NCI-H226 (cell line): ENCODE measurements around the gene ELP2.

Experiments used
- DNase-seq: peaks from one replicate; pipeline ENCODE4 v3.0.0-alpha.2; 2015

Gene ELP2

GRCh38 chr18:36124841-36125240, 4.9 kb upstream of the ELP2 start:
- no peak for DNase-seq

- DNase-seq, result no peak
Observed at GRCh38 chr18:36126668-36127067, 3.0 kb upstream of the ELP2 start.

GRCh38 chr18:36127836-36128529, 1.7 kb upstream of the ELP2 start:
- DNase-seq, result no peak

- no peak for DNase-seq
Observed at GRCh38 chr18:36128530-36128870, 1.2 kb upstream of the ELP2 start.

GRCh38 chr18:36128907-36129299, 796 bp upstream of the ELP2 start:
- no peak for DNase-seq

GRCh38 chr18:36130039-36130831, 536 bp downstream of the ELP2 start:
- no peak for DNase-seq

GRCh38 chr18:36130883-36131653, 1.4 kb downstream of the ELP2 start:
- DNase-seq, result no peak

GRCh38 chr18:36131692-36132483, 2.2 kb downstream of the ELP2 start:
- no peak for DNase-seq

GRCh38 chr18:36132756-36133155, 3.1 kb downstream of the ELP2 start:
- DNase-seq, result no peak

GRCh38 chr18:36135264-36135663, 5.6 kb downstream of the ELP2 start:
- DNase-seq, result no peak

GRCh38 chr18:36139245-36139644, 9.5 kb downstream of the ELP2 start:
- no peak for DNase-seq

- DNase-seq, result no peak
Observed at GRCh38 chr18:36141576-36141975, 11.9 kb downstream of the ELP2 start.

- DNase-seq, result no peak
Observed at GRCh38 chr18:36142751-36143150, 13.1 kb downstream of the ELP2 start.

GRCh38 chr18:36143391-36143790, 13.7 kb downstream of the ELP2 start:
- DNase-seq, result no peak

- DNase-seq, result no peak
Observed at GRCh38 chr18:36149514-36150289, 20.0 kb downstream of the ELP2 start.

- no peak for DNase-seq
Observed at GRCh38 chr18:36152781-36153180, 23.1 kb downstream of the ELP2 start.

GRCh38 chr18:36153203-36153602, 23.5 kb downstream of the ELP2 start:
- DNase-seq, result no peak

- no peak for DNase-seq
Observed at GRCh38 chr18:36153771-36154170, 24.1 kb downstream of the ELP2 start.

GRCh38 chr18:36155851-36156757, 26.4 kb downstream of the ELP2 start:
- no peak for DNase-seq

GRCh38 chr18:36157441-36157840, 27.7 kb downstream of the ELP2 start:
- no peak for DNase-seq

GRCh38 chr18:36158266-36158867, 28.7 kb downstream of the ELP2 start:
- DNase-seq, result no peak
